ENCODE data around the gene RXFP1.

RXFP1 gene

DNA sequence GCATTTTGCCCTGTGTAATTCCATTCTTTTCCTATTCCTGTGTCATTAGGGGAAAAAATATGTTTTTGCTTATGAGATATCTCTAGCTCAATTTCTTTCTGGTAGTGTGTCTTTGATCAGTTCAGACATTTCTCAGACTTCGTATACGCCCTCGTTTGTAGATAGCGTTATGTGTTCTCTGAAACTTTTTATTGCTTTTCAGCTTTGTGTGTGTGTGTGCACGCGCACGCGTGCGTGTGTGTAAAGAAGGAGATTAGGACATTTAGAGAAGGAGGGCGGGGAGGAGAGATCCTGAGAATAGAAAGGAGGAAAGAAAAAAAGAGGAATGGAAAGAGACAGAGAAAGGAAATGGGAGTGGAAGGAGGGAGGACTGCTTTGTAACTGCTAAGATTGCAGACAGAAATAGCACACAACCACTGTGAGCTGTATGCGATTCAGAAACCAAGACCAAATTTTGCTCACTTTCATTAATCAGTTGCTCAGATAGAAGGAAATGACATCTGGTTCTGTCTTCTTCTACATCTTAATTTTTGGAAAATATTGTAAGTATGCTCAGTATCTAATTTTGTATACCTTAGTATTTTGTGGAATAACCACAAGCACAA is at the start of gene RXFP1:
Gene RXFP1, plus strand, starts transcription at position 399 of the 605 bp plus-strand sequence. Its CDS starts 95 bp downstream, at position 494.
- H3K4me3 ChIP-seq (ENCODE audit: low read length) = no peak within 1 kb of the TSS
- H3K36me3 ChIP-seq (ENCODE audit: control insufficient read depth, low read depth, low read length) = no peaks in the 10 kb centered on the region
- no peaks in the 10 kb centered on the region for H3K27me3 ChIP-seq (ENCODE audit: control insufficient read depth, insufficient read depth, low read length)
- peaks cover 2% of the 10 kb centered on the region for H3K4me1 ChIP-seq (ENCODE audit: control insufficient read depth, low read depth, low read length)
- H3K9me3 ChIP-seq (ENCODE audit: control insufficient read depth, low read depth, low read length) = no peaks in the 10 kb centered on the region
- H3K27ac ChIP-seq (ENCODE audit: low read length) = no peak within 1 kb of the TSS
- H3K9ac ChIP-seq (ENCODE audit: low read length) = no peak within 1 kb of the TSS

DNA sequence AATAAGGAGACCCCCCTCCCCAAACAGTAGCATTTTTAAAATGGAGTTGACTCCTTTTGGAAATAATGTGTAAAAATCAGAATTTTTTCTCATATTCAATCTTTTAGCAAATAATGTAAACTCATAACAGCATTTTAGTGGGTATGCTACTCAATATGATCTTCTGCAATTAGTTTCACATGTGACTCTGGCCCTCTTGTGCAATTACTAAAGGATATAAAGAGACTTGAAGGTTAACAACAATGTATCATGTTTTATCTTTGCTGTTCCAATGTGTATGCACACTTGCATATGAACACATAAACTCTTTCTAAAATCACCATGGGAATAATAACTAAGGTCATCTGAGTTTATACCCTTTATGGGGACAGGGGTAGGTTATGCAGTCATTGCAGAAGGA is 39.9 kb upstream of the RXFP1 start:
- Histone ChIP-seq H3K9ac (ENCODE audit: low read length) (no peak overlapping the region), H3K4me1 (ENCODE audit: control insufficient read depth, low read depth, low read length) (no peaks in the 10 kb centered on the region), H3K27me3 (ENCODE audit: control insufficient read depth, insufficient read depth, low read length) (no peaks in the 10 kb centered on the region), H3K36me3 (ENCODE audit: control insufficient read depth, low read depth, low read length) (no peaks in the 10 kb centered on the region), H3K9me3 (ENCODE audit: control insufficient read depth, low read depth, low read length) (no peaks in the 10 kb centered on the region), H3K4me3 (ENCODE audit: low read length) (no peak overlapping the region), H3K27ac (ENCODE audit: low read length) (no peak overlapping the region)

DNA sequence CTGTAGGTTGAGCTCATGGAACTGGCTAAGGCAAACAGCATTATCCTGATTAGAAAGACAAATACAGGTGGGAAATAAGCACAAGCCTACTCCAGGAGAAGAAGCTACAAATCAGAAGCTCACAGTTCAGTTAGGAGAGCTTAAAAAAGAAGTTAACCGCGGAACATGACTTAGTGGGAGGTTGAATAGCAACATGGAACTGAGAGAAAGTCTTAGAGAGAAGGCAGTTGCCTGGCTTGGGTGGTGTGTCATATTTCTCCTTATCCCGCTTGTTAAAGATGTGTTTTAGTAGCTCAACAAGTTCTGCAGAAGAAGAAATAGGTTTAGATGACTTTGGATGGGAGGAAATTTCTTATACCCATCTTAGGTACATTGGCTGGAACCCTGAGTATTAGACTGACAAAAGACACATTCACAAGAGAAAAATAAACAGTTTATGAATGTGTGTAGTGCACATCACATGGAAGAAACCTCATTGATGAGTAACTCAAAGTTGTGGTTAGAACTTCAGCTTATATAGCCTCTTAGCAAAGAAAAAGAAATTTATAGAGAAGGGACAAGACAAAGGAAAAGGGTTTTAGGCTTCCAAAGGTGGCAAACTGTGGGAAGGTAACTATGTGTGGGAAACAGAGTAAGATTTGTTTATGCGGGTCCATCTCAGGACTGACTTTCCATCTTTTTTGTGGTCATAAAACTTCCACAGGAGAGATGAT is 37.4 kb upstream of the RXFP1 start:
- H3K4me1 ChIP-seq (ENCODE audit: control insufficient read depth, low read depth, low read length) = no peaks in the 10 kb centered on the region
- H3K4me3 ChIP-seq (ENCODE audit: low read length) = no peak overlapping the region
- no peak overlapping the region for H3K27ac ChIP-seq (ENCODE audit: low read length)
- no peaks in the 10 kb centered on the region for H3K27me3 ChIP-seq (ENCODE audit: control insufficient read depth, insufficient read depth, low read length)
- no peak overlapping the region for H3K9ac ChIP-seq (ENCODE audit: low read length)
- H3K36me3 ChIP-seq (ENCODE audit: control insufficient read depth, low read depth, low read length) = no peaks in the 10 kb centered on the region
- H3K9me3 ChIP-seq (ENCODE audit: control insufficient read depth, low read depth, low read length) = no peaks in the 10 kb centered on the region

DNA sequence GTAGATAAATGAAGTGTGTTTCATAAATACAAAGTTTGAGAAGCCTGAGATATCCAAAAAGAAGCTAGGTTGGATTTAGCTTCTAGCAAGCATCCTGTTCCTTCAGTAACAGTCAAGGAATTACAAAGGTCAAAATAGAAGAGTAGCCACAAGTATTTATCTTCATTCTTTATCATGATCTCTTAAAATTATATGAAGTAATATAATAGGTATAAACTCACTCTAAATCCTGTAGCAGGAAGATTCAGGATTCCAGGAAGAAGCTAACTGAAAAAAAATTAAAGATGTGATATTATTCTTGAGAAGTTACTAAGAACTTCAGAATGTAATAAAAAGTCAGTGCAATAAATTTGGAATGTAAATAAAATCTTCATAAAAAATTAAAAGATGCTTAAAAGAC is 31.1 kb upstream of the RXFP1 start:
- Histone ChIP-seq H3K4me3 (ENCODE audit: low read length) (no peak overlapping the region), H3K9ac (ENCODE audit: low read length) (no peak overlapping the region), H3K4me1 (ENCODE audit: control insufficient read depth, low read depth, low read length) (no peaks in the 10 kb centered on the region), H3K27ac (ENCODE audit: low read length) (no peak overlapping the region), H3K9me3 (ENCODE audit: control insufficient read depth, low read depth, low read length) (no peaks in the 10 kb centered on the region), H3K27me3 (ENCODE audit: control insufficient read depth, insufficient read depth, low read length) (no peaks in the 10 kb centered on the region), H3K36me3 (ENCODE audit: control insufficient read depth, low read depth, low read length) (no peaks in the 10 kb centered on the region)

DNA sequence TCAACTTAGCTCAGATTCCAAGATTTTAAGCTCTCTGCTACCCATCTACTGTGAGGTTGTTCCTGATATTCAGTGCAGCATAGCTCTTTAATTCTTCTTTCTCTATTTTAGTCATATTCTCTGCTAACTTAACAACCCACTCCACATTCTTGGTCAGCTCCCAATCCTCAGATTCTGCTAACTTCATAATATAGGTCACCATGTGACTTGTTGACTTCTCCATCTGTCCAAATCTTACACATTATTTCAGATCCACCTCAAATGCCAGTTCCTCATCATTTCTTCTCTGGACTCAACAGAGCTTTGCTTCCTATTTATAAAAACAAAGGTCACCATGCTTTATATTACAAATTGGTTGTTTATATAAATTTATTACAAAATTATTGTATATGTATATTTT is 29.3 kb upstream of the RXFP1 start:
- H3K9ac ChIP-seq (ENCODE audit: low read length) = no peak overlapping the region
- no peaks in the 10 kb centered on the region for H3K9me3 ChIP-seq (ENCODE audit: control insufficient read depth, low read depth, low read length)
- no peak overlapping the region for H3K27ac ChIP-seq (ENCODE audit: low read length)
- no peaks in the 10 kb centered on the region for H3K4me1 ChIP-seq (ENCODE audit: control insufficient read depth, low read depth, low read length)
- H3K27me3 ChIP-seq (ENCODE audit: control insufficient read depth, insufficient read depth, low read length) = no peaks in the 10 kb centered on the region
- no peaks in the 10 kb centered on the region for H3K36me3 ChIP-seq (ENCODE audit: control insufficient read depth, low read depth, low read length)
- H3K4me3 ChIP-seq (ENCODE audit: low read length) = no peak overlapping the region

DNA sequence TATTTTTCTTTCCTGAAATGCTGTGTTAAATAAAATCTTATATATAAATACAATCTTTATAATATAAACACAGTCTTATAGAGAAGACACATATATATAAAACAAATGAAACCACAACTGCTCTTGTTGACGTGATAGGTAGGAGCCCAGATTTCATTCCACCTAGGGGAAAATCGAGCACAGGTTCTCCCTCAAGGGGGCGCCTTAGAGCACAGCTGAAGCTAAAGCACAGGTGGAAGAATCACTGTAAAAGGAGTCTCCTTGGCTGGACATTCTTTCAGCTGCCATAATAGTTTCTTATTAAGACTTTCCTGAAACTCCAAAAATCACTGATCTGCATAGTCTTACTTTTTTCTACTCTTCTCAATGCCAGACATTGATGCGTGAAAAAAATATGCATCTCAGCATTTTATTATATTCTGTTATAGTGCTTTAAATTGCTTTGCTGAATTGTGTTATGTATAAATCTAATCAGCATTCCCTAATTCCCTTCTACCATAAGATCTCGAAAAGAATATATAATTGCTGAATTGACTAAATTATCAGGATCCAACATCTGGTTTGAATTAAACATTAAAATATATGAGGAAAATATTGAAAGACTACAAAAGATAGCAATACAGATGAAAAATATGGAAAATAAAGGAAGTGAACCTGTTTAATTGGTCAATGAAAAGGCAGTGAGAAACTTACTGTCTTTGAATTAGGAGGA is 25.5 kb upstream of the RXFP1 start:
- H3K9me3 ChIP-seq (ENCODE audit: control insufficient read depth, low read depth, low read length) = no peaks in the 10 kb centered on the region
- no peak overlapping the region for H3K27ac ChIP-seq (ENCODE audit: low read length)
- H3K36me3 ChIP-seq (ENCODE audit: control insufficient read depth, low read depth, low read length) = no peaks in the 10 kb centered on the region
- H3K27me3 ChIP-seq (ENCODE audit: control insufficient read depth, insufficient read depth, low read length) = no peaks in the 10 kb centered on the region
- H3K4me1 ChIP-seq (ENCODE audit: control insufficient read depth, low read depth, low read length) = no peaks in the 10 kb centered on the region
- H3K9ac ChIP-seq (ENCODE audit: low read length) = no peak overlapping the region
- no peak overlapping the region for H3K4me3 ChIP-seq (ENCODE audit: low read length)

DNA sequence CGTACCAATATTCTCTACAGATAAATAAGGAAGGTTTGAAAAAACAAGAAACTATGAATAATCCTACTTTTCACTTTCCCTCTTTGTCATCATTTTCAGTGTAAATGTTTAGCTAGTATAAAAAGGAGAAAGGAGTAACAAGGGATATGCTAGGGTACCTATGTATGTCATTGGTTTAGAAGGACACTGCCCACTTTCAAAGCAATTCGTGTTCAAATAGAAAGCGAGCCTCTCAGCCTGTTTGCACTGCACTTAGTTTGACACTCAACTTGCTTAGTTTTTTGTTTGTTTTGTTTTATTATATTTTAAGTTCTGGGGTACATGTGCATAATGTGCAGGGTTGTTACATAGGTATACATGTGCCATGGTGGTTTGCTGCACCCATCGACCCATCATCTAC is 21.6 kb upstream of the RXFP1 start:
- H3K36me3 ChIP-seq (ENCODE audit: control insufficient read depth, low read depth, low read length) = no peaks in the 10 kb centered on the region
- no peak overlapping the region for H3K27ac ChIP-seq (ENCODE audit: low read length)
- H3K9me3 ChIP-seq (ENCODE audit: control insufficient read depth, low read depth, low read length) = peaks cover 3% of the 10 kb centered on the region
- H3K4me3 ChIP-seq (ENCODE audit: low read length) = no peak overlapping the region
- H3K4me1 ChIP-seq (ENCODE audit: control insufficient read depth, low read depth, low read length) = no peaks in the 10 kb centered on the region
- H3K9ac ChIP-seq (ENCODE audit: low read length) = no peak overlapping the region
- H3K27me3 ChIP-seq (ENCODE audit: control insufficient read depth, insufficient read depth, low read length) = no peaks in the 10 kb centered on the region

DNA sequence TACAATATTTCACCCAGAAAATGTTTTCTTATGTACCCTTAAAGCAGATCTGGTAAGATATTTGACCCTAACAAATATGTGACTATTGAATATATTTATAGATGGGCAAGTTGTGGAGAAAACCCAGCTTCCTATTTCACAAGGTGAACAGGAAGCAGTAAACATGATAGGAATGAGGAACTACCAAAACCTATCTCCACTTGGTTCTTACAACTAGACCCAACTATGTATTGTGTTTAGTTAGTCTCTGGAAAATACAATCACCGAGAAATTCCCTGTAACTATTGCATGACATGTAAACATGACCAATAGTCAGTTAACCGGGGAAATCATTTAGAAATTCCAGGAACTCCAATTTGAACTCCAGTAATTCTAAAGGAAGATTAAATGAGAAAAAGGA is 8.4 kb upstream of the RXFP1 start:
- Histone ChIP-seq H3K9ac (ENCODE audit: low read length) (no peak overlapping the region), H3K27ac (ENCODE audit: low read length) (no peak overlapping the region), H3K27me3 (ENCODE audit: control insufficient read depth, insufficient read depth, low read length) (no peaks in the 10 kb centered on the region), H3K4me1 (ENCODE audit: control insufficient read depth, low read depth, low read length) (no peaks in the 10 kb centered on the region), H3K36me3 (ENCODE audit: control insufficient read depth, low read depth, low read length) (no peaks in the 10 kb centered on the region), H3K9me3 (ENCODE audit: control insufficient read depth, low read depth, low read length) (no peaks in the 10 kb centered on the region), H3K4me3 (ENCODE audit: low read length) (no peak overlapping the region)

DNA sequence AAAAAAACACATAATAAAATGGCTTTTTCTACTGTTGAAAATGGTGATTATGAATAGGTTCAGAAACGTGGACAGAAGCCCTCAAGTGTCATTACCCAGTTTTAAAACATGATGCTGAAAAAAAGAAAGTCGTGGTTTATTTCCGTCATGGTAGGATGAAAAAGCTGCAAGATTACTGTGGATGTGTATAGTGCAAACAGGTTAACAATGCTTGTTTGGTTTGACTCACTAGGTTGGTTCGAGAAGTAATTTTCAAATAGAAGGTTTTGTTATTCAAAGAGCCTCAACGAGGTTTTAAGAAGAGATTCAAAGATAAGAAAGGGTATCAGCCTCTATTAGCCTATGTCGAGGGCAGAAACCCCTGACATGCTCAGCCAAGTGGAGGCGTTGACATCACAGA is 2.5 kb upstream of the RXFP1 start:
- H3K27me3 ChIP-seq (ENCODE audit: control insufficient read depth, insufficient read depth, low read length) = no peaks in the 10 kb centered on the region
- H3K9ac ChIP-seq (ENCODE audit: low read length) = no peak overlapping the region
- no peaks in the 10 kb centered on the region for H3K36me3 ChIP-seq (ENCODE audit: control insufficient read depth, low read depth, low read length)
- H3K9me3 ChIP-seq (ENCODE audit: control insufficient read depth, low read depth, low read length) = no peaks in the 10 kb centered on the region
- peaks cover 2% of the 10 kb centered on the region for H3K4me1 ChIP-seq (ENCODE audit: control insufficient read depth, low read depth, low read length)
- no peak overlapping the region for H3K4me3 ChIP-seq (ENCODE audit: low read length)
- no peak overlapping the region for H3K27ac ChIP-seq (ENCODE audit: low read length)

DNA sequence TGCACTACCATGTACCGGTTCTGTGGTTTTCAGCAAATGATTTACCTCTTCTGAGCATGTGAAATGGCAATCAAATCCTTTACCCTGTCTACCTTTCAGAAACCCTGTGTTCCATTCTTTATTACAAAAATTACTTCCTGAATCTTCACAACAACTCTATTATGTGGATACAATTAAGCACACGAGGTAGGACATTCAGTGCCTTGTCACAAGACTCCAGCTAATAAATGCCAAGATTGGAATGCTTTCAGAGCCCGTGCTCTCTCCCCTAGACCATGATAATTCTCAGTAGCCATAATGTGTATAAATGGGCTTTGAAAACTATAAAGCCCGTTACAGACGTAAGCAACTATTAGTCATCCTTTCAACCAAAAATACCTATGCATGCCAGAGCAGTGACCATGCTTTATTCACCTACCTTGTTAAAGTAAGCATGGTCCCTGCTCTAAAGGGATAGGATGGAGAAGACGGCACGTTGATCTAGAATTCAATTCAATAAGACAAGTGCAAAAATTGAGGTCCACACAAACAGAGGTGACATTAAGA is 2.4 kb downstream of the RXFP1 start:
- Histone ChIP-seq H3K27ac (ENCODE audit: low read length) (no peak overlapping the region), H3K9me3 (ENCODE audit: control insufficient read depth, low read depth, low read length) (no peaks in the 10 kb centered on the region), H3K4me3 (ENCODE audit: low read length) (no peak overlapping the region), H3K27me3 (ENCODE audit: control insufficient read depth, insufficient read depth, low read length) (no peaks in the 10 kb centered on the region), H3K9ac (ENCODE audit: low read length) (no peak overlapping the region), H3K4me1 (ENCODE audit: control insufficient read depth, low read depth, low read length) (peaks cover 2% of the 10 kb centered on the region), H3K36me3 (ENCODE audit: control insufficient read depth, low read depth, low read length) (no peaks in the 10 kb centered on the region)

DNA sequence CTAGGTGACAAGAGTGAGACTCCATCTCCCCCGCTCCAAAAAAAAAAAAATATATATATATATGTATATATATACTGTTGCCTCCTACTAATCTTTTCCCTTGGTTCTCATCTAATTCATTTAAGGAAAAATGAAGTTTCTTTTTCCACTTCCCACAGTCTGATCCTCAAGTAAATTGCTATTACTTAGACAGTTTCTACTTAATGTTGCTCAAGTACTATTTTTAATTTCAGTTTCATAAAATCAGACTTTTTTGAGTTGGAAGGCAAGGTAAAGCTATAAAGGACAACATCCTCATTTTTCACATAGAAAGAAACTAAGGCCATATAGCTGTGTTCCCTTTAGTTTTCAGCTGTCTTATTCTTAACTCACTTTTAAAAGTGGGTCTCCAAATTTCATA is 5.8 kb downstream of the RXFP1 start:
- Histone ChIP-seq H3K9ac (ENCODE audit: low read length) (no peak overlapping the region), H3K27me3 (ENCODE audit: control insufficient read depth, insufficient read depth, low read length) (no peaks in the 10 kb centered on the region), H3K27ac (ENCODE audit: low read length) (no peak overlapping the region), H3K36me3 (ENCODE audit: control insufficient read depth, low read depth, low read length) (no peaks in the 10 kb centered on the region), H3K9me3 (ENCODE audit: control insufficient read depth, low read depth, low read length) (no peaks in the 10 kb centered on the region), H3K4me1 (ENCODE audit: control insufficient read depth, low read depth, low read length) (peaks cover 8% of the 10 kb centered on the region), H3K4me3 (ENCODE audit: low read length) (no peak overlapping the region)

All from iPS-18a (cell line).